ENCODE measurements around the gene SLIT3.

Gene SLIT3

GRCh38 chr5:168897387-168898122 lies 403.4 kb downstream of the SLIT3 start:
- no peak overlapping the region for H3K4me3 ChIP-seq (replicated peaks; ENCODE audit: insufficient read depth, low read length)
- no peak for TF ChIP-seq GABPA (IDR thresholded peaks at IDR 0.05; ENCODE audit: low read depth)
- TF ChIP-seq REST (IDR thresholded peaks at IDR 0.05; ENCODE audit: insufficient replicate concordance, low read depth) = no peak
- no peak for TF ChIP-seq POLR2AphosphoS5 (IDR thresholded peaks at IDR 0.05; ENCODE audit: low read depth)
- TF ChIP-seq CTCF (IDR thresholded peaks at IDR 0.05; ENCODE audit: insufficient read depth, low read length) = no peak
- TF ChIP-seq SPI1 (IDR thresholded peaks at IDR 0.05; ENCODE audit: borderline replicate concordance, low read depth) = no peak
- DNase-seq (ENCODE audit: low read depth in 1 of 2, low spot score in 1 of 2) = no peak
- peaks cover 5% of the 10 kb centered on the region for H3K27me3 ChIP-seq (ENCODE audit: insufficient read depth, poor library complexity, severe bottlenecking)
- H3K27ac ChIP-seq (replicated peaks) = no peak overlapping the region

- Histone ChIP-seq H3K27me3 (ENCODE audit: insufficient read depth, poor library complexity, severe bottlenecking) (peaks cover 5% of the 10 kb centered on the region), H3K4me3 (replicated peaks; ENCODE audit: insufficient read depth, low read length) (no peak overlapping the region), H3K27ac (replicated peaks) (no peak overlapping the region)
- DNase-seq (ENCODE audit: low read depth in 1 of 2, low spot score in 1 of 2) = no peak
- TF ChIP-seq GABPA (IDR thresholded peaks at IDR 0.05; ENCODE audit: low read depth) = no peak
- no peak for TF ChIP-seq REST (IDR thresholded peaks at IDR 0.05; ENCODE audit: insufficient replicate concordance, low read depth)
- TF ChIP-seq CTCF (IDR thresholded peaks at IDR 0.05; ENCODE audit: insufficient read depth, low read length) = no peak
- TF ChIP-seq POLR2AphosphoS5 (IDR thresholded peaks at IDR 0.05; ENCODE audit: low read depth) = no peak
- TF ChIP-seq SPI1 (IDR thresholded peaks at IDR 0.05; ENCODE audit: borderline replicate concordance, low read depth) = no peak
Measured at GRCh38 chr5:168895295-168896071, 405.5 kb downstream of the SLIT3 start.

GRCh38 chr5:168893283-168893682 lies 407.7 kb downstream of the SLIT3 start:
- DNase-seq (ENCODE audit: low read depth in 1 of 2, low spot score in 1 of 2) = no peak
- no peak for TF ChIP-seq POLR2AphosphoS5 (IDR thresholded peaks at IDR 0.05; ENCODE audit: low read depth)
- no peak for TF ChIP-seq SPI1 (IDR thresholded peaks at IDR 0.05; ENCODE audit: borderline replicate concordance, low read depth)
- TF ChIP-seq CTCF (IDR thresholded peaks at IDR 0.05; ENCODE audit: insufficient read depth, low read length) = no peak
- TF ChIP-seq GABPA (IDR thresholded peaks at IDR 0.05; ENCODE audit: low read depth) = no peak
- no peak for TF ChIP-seq REST (IDR thresholded peaks at IDR 0.05; ENCODE audit: insufficient replicate concordance, low read depth)
- H3K27me3 ChIP-seq (ENCODE audit: insufficient read depth, poor library complexity, severe bottlenecking) = peaks cover 5% of the 10 kb centered on the region

More at GRCh38 chr5:168893283-168893682, 407.7 kb downstream of the SLIT3 start:
- Histone ChIP-seq H3K4me3 (replicated peaks; ENCODE audit: insufficient read depth, low read length) (no peak overlapping the region), H3K27ac (replicated peaks) (no peak overlapping the region)
